Testis (tissue), 2 donors: ENCODE measurements around the gene CTIF.

Experiments used
- POLR2A ChIP-seq: fragments of 450-650 bp; IDR thresholded peaks from one replicate; pipeline ENCODE4 v1.6.1; 2017; ENCODE audit warnings: antibody characterized with exemption, mild to moderate bottlenecking, moderate library complexity
- TF ChIP-seq, protein P1 (sequence below), 3 experiments: fragments of 450-650 bp in 2 of 3; fragments of 200-600 bp in 1 of 3; sonication (generic) in 1 of 3; IDR thresholded peaks; one replicate each; pipeline ENCODE4 v1.5.1; 2016 to 2019; ENCODE audit warnings: antibody characterized with exemption in 3 of 3, mild to moderate bottlenecking in 2 of 3, moderate library complexity in 1 of 3

DNA sequence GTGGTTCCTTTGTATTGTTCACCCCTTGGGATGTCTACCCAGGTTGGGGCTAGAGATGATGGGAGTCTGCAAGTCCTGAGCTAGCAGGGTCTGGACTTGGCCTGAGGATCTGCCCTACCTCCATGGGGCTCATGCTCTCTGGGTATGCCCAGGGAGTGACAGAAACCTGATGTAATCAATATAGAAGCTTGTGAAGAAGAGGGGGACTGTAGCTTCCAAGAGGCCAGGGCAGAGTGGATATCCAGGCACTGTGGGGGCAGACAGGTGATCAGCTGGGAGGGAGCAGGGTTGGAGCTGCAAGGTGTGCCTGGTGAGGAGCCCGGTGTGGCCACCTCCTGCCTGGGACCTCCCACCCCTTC lies 164.2 kb downstream of the CTIF start:
- TF ChIP-seq, protein P1, sequence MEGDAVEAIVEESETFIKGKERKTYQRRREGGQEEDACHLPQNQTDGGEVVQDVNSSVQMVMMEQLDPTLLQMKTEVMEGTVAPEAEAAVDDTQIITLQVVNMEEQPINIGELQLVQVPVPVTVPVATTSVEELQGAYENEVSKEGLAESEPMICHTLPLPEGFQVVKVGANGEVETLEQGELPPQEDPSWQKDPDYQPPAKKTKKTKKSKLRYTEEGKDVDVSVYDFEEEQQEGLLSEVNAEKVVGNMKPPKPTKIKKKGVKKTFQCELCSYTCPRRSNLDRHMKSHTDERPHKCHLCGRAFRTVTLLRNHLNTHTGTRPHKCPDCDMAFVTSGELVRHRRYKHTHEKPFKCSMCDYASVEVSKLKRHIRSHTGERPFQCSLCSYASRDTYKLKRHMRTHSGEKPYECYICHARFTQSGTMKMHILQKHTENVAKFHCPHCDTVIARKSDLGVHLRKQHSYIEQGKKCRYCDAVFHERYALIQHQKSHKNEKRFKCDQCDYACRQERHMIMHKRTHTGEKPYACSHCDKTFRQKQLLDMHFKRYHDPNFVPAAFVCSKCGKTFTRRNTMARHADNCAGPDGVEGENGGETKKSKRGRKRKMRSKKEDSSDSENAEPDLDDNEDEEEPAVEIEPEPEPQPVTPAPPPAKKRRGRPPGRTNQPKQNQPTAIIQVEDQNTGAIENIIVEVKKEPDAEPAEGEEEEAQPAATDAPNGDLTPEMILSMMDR (IDR thresholded peaks at IDR 0.05), result no peak
- no peak for TF ChIP-seq POLR2A
